K562 (cell line): Measurements from ENCODE around the gene USF2. TPM values are rescaled to one million over a fixed set of nuclear protein-coding genes. Genes with fewer than 3 reads are reported as not detected.

Experiments used
- ATAC-seq: fragments of 200-7000 bp; cut with Tn5 transposase; 3 replicates; pipeline ENCODE4 v1.9.1; 2020; ENCODE audit warnings: moderate library complexity
- BruUV-seq: library from RNA; stranded (reverse); fragments of 400-500 nt; replicated peaks from 2 replicates; lab custom pipeline; 2021; lab: Mats Ljungman, UMichigan
- CTCF ChIA-PET: fragments of 300-600 bp; formaldehyde crosslinking; extraction: SDS; loops from one replicate; lab custom pipeline; 2021; ENCODE audit warnings: low intra/inter-chr PET ratio; lab: Yijun Ruan, JAX
- POLR2A ChIA-PET: fragments of 300-600, 350-650 bp; sonication (Branson Sonifier 250); formaldehyde crosslinking; extraction: SDS; loops from one replicate; lab custom pipeline; 2021; ENCODE audit warnings: antibody characterized with exemption, inconsistent platforms; lab: Yijun Ruan, JAX
- DNase-seq, 4 experiments: peaks; one replicate each; pipeline versions ENCODE4 v3.0.0 to v3.0.0-alpha.2; 2011 to 2018; ENCODE audit warnings: low spot score in 3 of 4, mixed read lengths in 3 of 4; ENCODE audit errors: extremely low read depth in 1 of 4
- FAIRE-seq: peaks from 2 replicates; lab custom pipeline; 2011; peaks lifted over from hg19 to GRCh38; lab: Jason Lieb, UNC
- H2AFZ ChIP-seq: 2 replicates; pipeline ENCODE4 v1.6.0; 2011; ENCODE audit warnings: low read depth, low read length, control low read depth, inconsistent platforms
- H3K27ac ChIP-seq: fragments of 200-600 bp; 3 replicates; pipeline ENCODE4 v1.8.0; 2011; ENCODE audit warnings: low read depth, mild to moderate bottlenecking, control low read depth, inconsistent platforms, low read length, moderate library complexity, mixed read lengths; ENCODE audit errors: extremely low read depth
- H3K27me3 ChIP-seq, 2 experiments: fragments of 300-600 bp in 1 of 2; 2 replicates in 1 of 2; 3 replicates in 1 of 2; pipeline versions ENCODE4 v1.6.0 to v1.8.0; 2011; ENCODE audit warnings: inconsistent platforms in 2 of 2, low read length in 2 of 2, mild to moderate bottlenecking in 1 of 2, mixed read lengths in 1 of 2, moderate library complexity in 1 of 2; ENCODE audit not compliant: control insufficient read depth in 2 of 2, insufficient read depth in 2 of 2
- H3K36me3 ChIP-seq: fragments of 300-600 bp; 3 replicates; pipeline ENCODE4 v1.8.0; 2011; ENCODE audit warnings: mild to moderate bottlenecking, low read length, inconsistent platforms; ENCODE audit not compliant: control insufficient read depth, insufficient read depth
- H3K4me1 ChIP-seq, 2 experiments: fragments of 200-600 bp in 1 of 2; replicated peaks in 1 of 2; 2 replicates in 1 of 2; 3 replicates in 1 of 2; pipeline versions ENCODE4 v1.5.1 to v1.8.0; 2011; ENCODE audit warnings: inconsistent platforms in 2 of 2, low read length in 2 of 2, mild to moderate bottlenecking in 1 of 2, mixed read lengths in 1 of 2, moderate library complexity in 1 of 2; ENCODE audit not compliant: control insufficient read depth in 2 of 2, insufficient read depth in 2 of 2
- H3K4me2 ChIP-seq: 2 replicates; pipeline ENCODE4 v1.6.1; 2011; ENCODE audit warnings: low read length, control low read depth, inconsistent platforms, mixed read lengths; ENCODE audit not compliant: insufficient read depth
- H3K4me3 ChIP-seq: fragments of 200-600 bp; sonication (generic), shearing (Covaris generic); 2 replicates; pipeline ENCODE4 v1.5.1; 2016; ENCODE audit warnings: control low read depth, inconsistent platforms
- H3K79me2 ChIP-seq: fragments of 200-600 bp; 3 replicates; pipeline ENCODE4 v1.8.0; 2011; ENCODE audit warnings: low read length, inconsistent platforms; ENCODE audit not compliant: control insufficient read depth, insufficient read depth
- H3K9ac ChIP-seq, 2 experiments: 2 replicates each; pipeline versions ENCODE4 v1.6.0 to v1.6.1; 2011; ENCODE audit warnings: low read depth in 2 of 2, low read length in 2 of 2, control low read depth in 1 of 2, inconsistent platforms in 1 of 2, mild to moderate bottlenecking in 1 of 2, mixed read lengths in 1 of 2; ENCODE audit not compliant: insufficient read depth in 1 of 2
- H3K9me1 ChIP-seq: one replicate; pipeline ENCODE4 v1.6.0; 2011; ENCODE audit warnings: inconsistent platforms, mild to moderate bottlenecking, low read length, moderate library complexity; ENCODE audit not compliant: control insufficient read depth, insufficient read depth
- H3K9me3 ChIP-seq: replicated peaks from 2 replicates; pipeline ENCODE4 v1.5.1; 2011; ENCODE audit warnings: low read depth, low read length, inconsistent platforms; ENCODE audit not compliant: control insufficient read depth, insufficient read depth
- H4K20me1 ChIP-seq: replicated peaks from 2 replicates; pipeline ENCODE4 v1.6.1; 2011; ENCODE audit warnings: low read length, inconsistent platforms, mixed read lengths; ENCODE audit not compliant: control insufficient read depth, insufficient read depth
- BDP1 ChIP-seq: IDR thresholded peaks from 3 replicates; pipeline ENCODE4 v1.6.1; 2011; ENCODE audit not compliant: insufficient read length, insufficient read depth
- POLR2A ChIP-seq: fragments of 450-650 bp; conservative IDR thresholded peaks from 2 replicates; pipeline ENCODE4 v1.6.1; 2016
- POLR2AphosphoS5 ChIP-seq: IDR thresholded peaks from 2 replicates; pipeline ENCODE4 v1.6.1; 2011; ENCODE audit warnings: mild to moderate bottlenecking, low read depth, low read length, moderate library complexity; ENCODE audit not compliant: control insufficient read depth, insufficient read depth
- POLR2B ChIP-seq: fragments of 450-650 bp; IDR thresholded peaks from 2 replicates; pipeline ENCODE4 v1.6.1; 2018; ENCODE audit warnings: low read depth; ENCODE audit not compliant: partially characterized antibody
- WGBS: fragments of 100-300 bp; shearing (Covaris generic); methylation state at CpG from one replicate; pipeline ENCODE4 v1.1.6; 2016; ENCODE audit warnings: low coverage, mixed read lengths; ENCODE audit not compliant: insufficient coverage; ENCODE audit errors: missing lambda C conversion rate; 5-methylcytosine and 5-hydroxymethylcytosine counted together
- in situ Hi-C: fragments of 300-500 bp; cut with MboI; formaldehyde crosslinking; loops from 4 replicates; pipeline ENCODE4 v1.15.0; 2018; ENCODE audit warnings: inconsistent platforms, mixed read lengths
- intact Hi-C: fragments of 100-400 bp; cut with micrococcal nuclease; formaldehyde crosslinking; loops from 2 replicates; pipeline ENCODE4 v1.14.2; 2022
- polyA plus RNA-seq, 8 experiments: library from polyadenylated mRNA; depleted of rRNA in 4 of 8; stranded (reverse) in 5 of 8; unstranded in 3 of 8; fragments of >200 nt; fragmentation: Nextera tagmentation in 2 of 8; fragmentation: Illumina TruSeq in 1 of 8; extraction: Ambion mirVana in 2 of 8; extraction: Trizol in 1 of 8; gene quantifications; 2 replicates each; pipeline versions ENCODE4 v1.2.1 to v1.2.3, GENCODE V29; 2011 to 2014; ENCODE audit warnings: inconsistent platforms in 1 of 8, missing spikeins in 1 of 8
- total RNA-seq, 7 experiments: library from RNA; depleted of rRNA in 6 of 7; stranded (reverse); fragments of >200 nt in 6 of 7; fragmentation: Illumina TruSeq in 2 of 7; extraction: Trizol in 2 of 7; gene quantifications; 2 replicates each; pipeline versions ENCODE4 v1.2.1 to v1.2.3, GENCODE V29; 2011 to 2021; ENCODE audit warnings: low replicate concordance in 1 of 7

The USF2 gene
- total and polyA plus RNA-seq, 9 of the 15 experiments (the other 6 are each of a cell fraction or from before 2014, with no cell fraction given), result 0.27 to 93.7 (median 58.4) TPM

GRCh38 chr19:35264268-35265125 is 4.3 kb upstream of the USF2 start:
- no TSS peak for BruUV-seq
- CTCF ChIA-PET, result no interaction called here

More at GRCh38 chr19:35264268-35265125, 4.3 kb upstream of the USF2 start:
- POLR2A ChIA-PET, result interaction anchor here (0.5 to 3.7 kb wide), 12 partner anchors 9 to 1066 kb away, joined by 3 to 31 read pairs (median 3); partner anchors contain the start of genes FFAR3, FXYD5 and ZNF146
- no peak overlapping the region for H3K27ac ChIP-seq
- WGBS, result 84% methylated on average over 7 of the region's 7 CpGs
- H3K4me2 ChIP-seq, result no peak overlapping the region
- H3K79me2 ChIP-seq, result peaks cover 16% of the 10 kb centered on the region
- no peak overlapping the region for H2AFZ ChIP-seq
- ATAC-seq, result no peak
- in situ Hi-C loops (no loop called here), intact Hi-C loops (loop anchor here (5.0 kb wide), 2 partner anchors 107 to 122 kb away; partner anchors contain the start of gene FXYD7)
- FAIRE-seq, result peak; percentile 48
- DNase-seq, result no peak
- H3K9me3 ChIP-seq, result no peaks in the 10 kb centered on the region
- no peaks in the 10 kb centered on the region for H3K9me1 ChIP-seq
- H3K4me3 ChIP-seq, result no peak overlapping the region
- no peak overlapping the region for H3K9ac ChIP-seq
- H3K36me3 ChIP-seq, result peaks cover 78% of the 10 kb centered on the region
- peaks cover 8 to 38% of the 10 kb centered on the region in 2 experiments; a peak in 4 of 5 replicates for H3K4me1 ChIP-seq
- TF ChIP-seq BDP1, result no peak
- 0 out of 2 replicates have a peak, but pooled peaks have one; percentile 31 for TF ChIP-seq POLR2AphosphoS5
- peak; percentile 27; the same call in 1 of the 2 replicates for TF ChIP-seq POLR2A
- TF ChIP-seq POLR2B, result peak; percentile 27
- H3K27me3 ChIP-seq, result no peaks in the 10 kb centered on the region
- H4K20me1 ChIP-seq, result no peaks in the 10 kb centered on the region
